H7 (cell line): Measurements from ENCODE around the gene KCNMA1. TPM values are rescaled to one million over a fixed set of nuclear protein-coding genes. Genes with fewer than 3 reads are reported as not detected.
"Not testable (repeated sequence)": the region's sequence is repeated elsewhere in the genome, so short reads cannot be mapped to it uniquely, and the experiment has no call there.

ENCODE experiments used
- DNase-seq: peaks from one replicate; pipeline ENCODE4 v3.0.0; 2012
- H3K27me3 ChIP-seq: 2 replicates; pipeline ENCODE4 v1.6.0; 2011; ENCODE audit warnings: mild to moderate bottlenecking, low read length; ENCODE audit not compliant: control insufficient read depth, insufficient read depth
- H3K36me3 ChIP-seq: replicated peaks from 2 replicates; pipeline ENCODE4 v1.5.1; 2011; ENCODE audit warnings: low read length; ENCODE audit not compliant: control insufficient read depth, insufficient read depth
- H3K4me3 ChIP-seq: 2 replicates; pipeline ENCODE4 v1.5.1; 2011; ENCODE audit warnings: low read depth, mild to moderate bottlenecking, control low read depth, low read length, moderate library complexity; ENCODE audit not compliant: insufficient read depth
- total RNA-seq: library from RNA; depleted of rRNA; stranded (reverse); fragments of >200 nt; shearing (Covaris generic); gene quantifications from 2 replicates; pipeline ENCODE4 v1.2.3, GENCODE V29; 2014

The KCNMA1 gene
- total RNA-seq, 1 experiment from 2014 or later = 0.94 TPM

GRCh38 chr10:77530011-77530410, 107.6 kb downstream of the KCNMA1 start:
- H3K36me3 ChIP-seq = no peaks in the 10 kb centered on the region

GRCh38 chr10:77529050-77529576, 108.5 kb downstream of the KCNMA1 start:
- Histone ChIP-seq H3K27me3 (no peaks in the 10 kb centered on the region), H3K4me3 (no peak overlapping the region), H3K36me3 (no peaks in the 10 kb centered on the region)
- DNase-seq = peak; percentile 62

More at GRCh38 chr10:77530011-77530410, 107.6 kb downstream of the KCNMA1 start:
- no peak for DNase-seq
- H3K4me3 ChIP-seq = no peak overlapping the region
- no peaks in the 10 kb centered on the region for H3K27me3 ChIP-seq

- DNase-seq = no peak
- Histone ChIP-seq H3K4me3 (no peak overlapping the region), H3K36me3 (no peaks in the 10 kb centered on the region), H3K27me3 (no peaks in the 10 kb centered on the region)
Measured at GRCh38 chr10:77527839-77528238, 109.8 kb downstream of the KCNMA1 start.

- peak; percentile 43 for DNase-seq
- no peaks in the 10 kb centered on the region for H3K36me3 ChIP-seq
Measured at GRCh38 chr10:77526868-77527617, 110.6 kb downstream of the KCNMA1 start.

GRCh38 chr10:77524281-77524711, 113.3 kb downstream of the KCNMA1 start:
- H3K36me3 ChIP-seq = no peaks in the 10 kb centered on the region
- H3K4me3 ChIP-seq = no peak overlapping the region
- DNase-seq = no peak
- no peaks in the 10 kb centered on the region for H3K27me3 ChIP-seq

More at GRCh38 chr10:77526868-77527617, 110.6 kb downstream of the KCNMA1 start:
- H3K27me3 ChIP-seq = no peaks in the 10 kb centered on the region
- H3K4me3 ChIP-seq = no peak overlapping the region

- no peaks in the 10 kb centered on the region for H3K27me3 ChIP-seq
- peak; percentile 63 for DNase-seq
- no peak overlapping the region for H3K4me3 ChIP-seq
- no peaks in the 10 kb centered on the region for H3K36me3 ChIP-seq
Measured at GRCh38 chr10:77522268-77522809, 115.3 kb downstream of the KCNMA1 start.

GRCh38 chr10:77520995-77521394, 116.6 kb downstream of the KCNMA1 start:
- Histone ChIP-seq H3K4me3 (no peak overlapping the region), H3K27me3 (no peaks in the 10 kb centered on the region), H3K36me3 (no peaks in the 10 kb centered on the region)
- DNase-seq = no peak

GRCh38 chr10:77520290-77520689, 117.3 kb downstream of the KCNMA1 start:
- Histone ChIP-seq H3K36me3 (no peaks in the 10 kb centered on the region), H3K27me3 (no peaks in the 10 kb centered on the region), H3K4me3 (no peak overlapping the region)
- no peak for DNase-seq

- not testable (repeated sequence) for DNase-seq, H3K36me3 ChIP-seq, H3K4me3 ChIP-seq, H3K27me3 ChIP-seq
Measured at GRCh38 chr10:77519791-77520190, 117.8 kb downstream of the KCNMA1 start.

- Histone ChIP-seq H3K27me3 (no peaks in the 10 kb centered on the region), H3K36me3 (no peaks in the 10 kb centered on the region), H3K4me3 (no peak overlapping the region)
- no peak for DNase-seq
Measured at GRCh38 chr10:77518910-77519274, 118.7 kb downstream of the KCNMA1 start.

GRCh38 chr10:77518241-77518909, 119.2 kb downstream of the KCNMA1 start:
- H3K27me3 ChIP-seq = no peaks in the 10 kb centered on the region
- no peak for DNase-seq
- H3K4me3 ChIP-seq = no peak overlapping the region
- H3K36me3 ChIP-seq = no peaks in the 10 kb centered on the region

- Histone ChIP-seq H3K27me3 (no peaks in the 10 kb centered on the region), H3K4me3 (no peak overlapping the region), H3K36me3 (no peaks in the 10 kb centered on the region)
- DNase-seq = no peak
Measured at GRCh38 chr10:77516575-77516974, 121.0 kb downstream of the KCNMA1 start.

- Histone ChIP-seq H3K27me3 (no peaks in the 10 kb centered on the region), H3K4me3 (no peak overlapping the region), H3K36me3 (no peaks in the 10 kb centered on the region)
- DNase-seq = no peak
Measured at GRCh38 chr10:77514870-77515269, 122.7 kb downstream of the KCNMA1 start.

- DNase-seq = peak; percentile 57
- H3K36me3 ChIP-seq = no peaks in the 10 kb centered on the region
- no peaks in the 10 kb centered on the region for H3K27me3 ChIP-seq
- H3K4me3 ChIP-seq = no peak overlapping the region
Measured at GRCh38 chr10:77513781-77514331, 123.8 kb downstream of the KCNMA1 start.
